Activated gamma-delta T cell treated with anti-CD3 and anti-CD28 coated beads, Interleukin-2, amount 50 U/mL, for 16 hours (primary cell): ENCODE results near the gene NKG7.
"Not testable (repeated sequence)": the region's sequence is repeated elsewhere in the genome, so short reads cannot be mapped to it uniquely, and the experiment has no call there.

Experiments used
- DNase-seq: peaks from one replicate; pipeline ENCODE4 v3.0.0-alpha.2; 2020; ENCODE audit warnings: low read depth

The NKG7 gene

GRCh38 chr19:51372649-51373504 is at the start of gene NKG7:
TSS of gene NKG7 (minus strand) at chr19:51372654. CDS start at chr19:51372535, 119 bp downstream.
- peak; percentile 86 for DNase-seq

DNA sequence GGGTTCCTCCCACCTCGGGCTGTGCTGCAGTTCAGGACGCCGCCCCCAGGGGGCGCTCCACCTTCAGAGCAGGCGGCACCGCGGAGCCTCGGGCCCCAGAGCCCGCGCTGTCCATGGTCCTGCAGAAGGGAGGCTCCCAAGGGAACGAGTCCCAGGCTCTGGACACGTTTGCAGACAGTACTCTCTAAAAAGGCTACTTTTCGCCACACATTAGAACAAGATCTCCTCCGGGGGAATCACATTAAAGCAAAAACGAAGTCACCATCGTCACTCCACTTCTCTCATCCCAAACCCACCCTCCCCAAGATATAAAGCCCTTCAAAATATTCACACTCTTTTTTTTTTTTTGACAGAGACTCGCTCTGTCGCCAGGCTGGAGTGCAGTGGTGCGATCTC is 49.6 kb upstream of the NKG7 start:
- DNase-seq, result peak; percentile 82

- DNase-seq, result no peak
These were observed 49.0 kb upstream of the NKG7 start for GRCh38 chr19:51421229-51422052.

DNA sequence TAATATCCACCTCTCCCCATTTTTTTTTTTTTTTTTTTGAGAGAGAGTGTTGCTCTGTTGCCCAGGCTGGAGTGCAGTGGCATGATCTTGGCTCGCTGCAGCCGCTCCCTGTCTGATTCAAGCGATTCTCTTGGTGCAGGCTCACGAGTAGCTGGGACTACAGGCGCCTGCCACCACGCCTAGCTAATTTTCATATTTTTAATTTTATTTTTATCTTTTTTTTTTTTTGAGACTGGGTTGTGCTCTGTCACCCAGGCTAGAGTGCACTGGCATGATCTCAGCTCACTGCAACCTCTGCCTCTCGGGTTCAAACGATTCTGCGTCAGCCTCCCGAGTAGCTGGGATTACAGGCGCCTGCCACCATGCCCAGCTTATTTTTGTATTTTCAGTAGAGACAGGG is 48.1 kb upstream of the NKG7 start:
- not testable (repeated sequence) for DNase-seq

DNA sequence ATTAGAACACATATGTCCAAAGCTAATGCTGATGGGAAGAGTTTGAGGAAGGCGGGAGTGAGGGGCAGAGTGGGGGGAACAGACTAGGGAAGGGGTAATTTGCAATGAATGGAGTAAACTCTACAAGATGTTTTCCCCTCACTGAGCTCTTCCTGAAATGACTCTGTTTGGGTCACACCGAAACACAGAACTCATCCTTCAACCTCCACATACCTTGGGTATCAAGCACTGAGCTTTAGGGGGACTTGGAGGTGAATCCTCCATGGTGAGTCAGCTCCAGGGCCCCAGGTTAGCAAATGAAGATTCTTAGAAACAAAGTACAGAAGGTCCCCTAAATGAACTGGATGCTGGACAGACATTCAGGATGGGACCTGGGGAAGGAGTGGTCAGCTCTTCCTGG is 46.3 kb upstream of the NKG7 start:
- DNase-seq, result no peak

DNA sequence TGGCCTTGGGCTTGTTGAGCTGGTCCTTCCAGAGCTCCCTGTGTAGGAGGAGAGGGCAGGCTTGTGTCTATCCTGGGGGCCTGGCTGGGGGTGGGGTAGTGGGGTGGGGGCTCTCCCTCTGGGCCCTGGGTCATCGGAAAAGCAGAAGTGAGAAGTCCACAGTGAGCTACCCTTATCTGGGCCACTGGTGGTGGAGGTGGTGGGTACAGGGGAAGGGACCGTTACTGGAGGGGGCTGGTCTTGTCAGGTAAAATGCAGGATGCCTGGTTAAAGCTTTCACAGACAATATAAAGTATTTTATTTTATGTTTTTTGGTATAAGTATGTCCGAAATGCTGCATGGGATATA is 45.3 kb upstream of the NKG7 start:
- DNase-seq, result no peak

GRCh38 chr19:51417107-51417809 is 44.8 kb upstream of the NKG7 start, which contains the start of gene SIGLEC10:
TSS of gene SIGLEC10 (minus strand) at chr19:51417642. CDS start at chr19:51417581, 61 bp downstream.
- no peak for DNase-seq

- DNase-seq, result not testable (repeated sequence)
These were observed 44.0 kb upstream of the NKG7 start for GRCh38 chr19:51416422-51416821.

- no peak for DNase-seq
These were observed 42.7 kb upstream of the NKG7 start for GRCh38 chr19:51415187-51415586.

DNA sequence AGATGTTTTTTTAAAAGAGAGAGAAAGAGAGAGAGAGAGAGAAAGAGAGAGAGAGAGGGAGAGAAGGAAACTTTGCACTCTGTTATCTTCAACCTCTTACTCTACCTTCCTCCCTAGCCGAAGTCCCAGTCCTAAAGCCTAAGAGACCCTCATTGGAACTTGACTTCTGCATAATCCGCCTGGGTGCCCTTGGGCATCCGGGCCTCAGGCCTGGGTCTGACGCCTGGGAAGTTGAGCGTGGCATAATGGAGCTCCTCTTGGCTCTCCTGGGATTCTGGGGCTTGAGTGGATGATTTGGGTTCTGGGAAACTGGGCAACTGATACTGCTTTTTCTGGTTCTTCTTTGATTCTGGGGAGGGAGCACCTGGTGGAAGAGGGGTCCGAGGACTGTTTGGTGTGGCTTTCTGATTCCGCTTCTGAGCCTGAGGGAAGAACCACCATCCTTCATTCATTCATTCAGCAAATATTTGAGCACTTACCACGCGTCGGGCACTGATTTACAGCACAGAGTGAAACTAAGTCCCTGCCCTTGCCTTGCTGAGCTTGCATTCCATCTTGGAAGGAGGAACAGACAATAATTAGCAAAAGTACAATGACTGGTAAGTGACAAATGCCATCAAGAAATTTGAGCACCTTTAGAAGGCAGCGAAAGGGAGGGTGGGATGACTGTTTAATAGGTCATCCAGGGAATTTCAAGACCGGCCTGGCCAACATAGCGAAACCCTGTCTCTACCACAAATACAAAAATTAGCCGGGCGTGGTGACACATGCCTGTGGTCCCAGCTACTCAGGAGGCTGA is 38.7 kb upstream of the NKG7 start:
- no peak for DNase-seq

DNA sequence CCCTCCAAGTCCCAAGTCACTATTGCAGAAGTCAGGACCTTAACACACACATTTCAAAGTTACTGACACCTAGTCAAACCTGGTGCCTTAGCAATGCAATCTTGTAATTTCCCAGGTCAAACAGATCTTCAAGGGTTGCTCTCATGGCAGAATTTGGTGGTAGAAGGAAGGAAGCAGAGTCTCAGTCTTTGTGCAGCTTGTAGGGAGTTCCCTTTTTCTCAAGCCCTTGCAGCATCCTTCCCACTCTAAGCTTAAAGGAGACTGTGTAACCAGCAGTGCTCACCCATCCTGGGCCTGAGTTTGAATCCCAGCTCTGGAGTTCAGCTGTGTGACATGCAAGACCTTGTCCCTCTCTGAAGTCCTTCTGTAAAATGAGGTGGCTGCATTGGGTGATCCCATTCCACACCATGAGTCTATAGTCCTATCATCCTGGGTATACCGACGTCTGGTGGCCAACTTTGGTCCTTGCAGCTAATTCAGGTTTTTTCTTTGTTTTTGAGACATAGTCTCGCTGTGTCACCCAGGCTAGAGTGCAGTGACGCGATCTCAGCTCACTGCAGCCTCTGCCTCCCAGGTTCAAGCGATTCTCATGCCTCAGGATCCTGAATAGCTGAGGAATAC is 35.2 kb upstream of the NKG7 start:
- DNase-seq, result no peak

DNA sequence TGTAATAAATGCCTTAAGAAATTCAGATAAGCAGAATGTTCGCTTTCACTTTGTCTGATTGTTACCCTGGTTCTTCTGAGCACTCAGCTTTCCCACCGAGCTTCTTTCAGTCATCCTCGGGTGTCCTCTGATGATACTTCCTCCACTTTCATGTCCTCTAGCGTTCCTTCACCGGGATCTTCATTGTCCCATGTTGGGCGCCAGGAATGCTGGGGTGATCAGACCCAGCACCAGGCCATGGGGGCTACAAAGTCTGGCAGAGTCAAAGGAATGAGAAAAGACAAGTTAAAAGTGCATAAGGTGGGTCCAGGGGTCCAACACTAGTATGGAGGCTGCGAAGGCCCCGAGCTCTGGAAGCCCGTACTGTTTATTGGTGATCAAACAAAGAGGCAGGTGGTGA is 29.7 kb upstream of the NKG7 start:
- DNase-seq, result no peak

GRCh38 chr19:51399936-51400335 is 27.5 kb upstream of the NKG7 start:
- not testable (repeated sequence) for DNase-seq

DNA sequence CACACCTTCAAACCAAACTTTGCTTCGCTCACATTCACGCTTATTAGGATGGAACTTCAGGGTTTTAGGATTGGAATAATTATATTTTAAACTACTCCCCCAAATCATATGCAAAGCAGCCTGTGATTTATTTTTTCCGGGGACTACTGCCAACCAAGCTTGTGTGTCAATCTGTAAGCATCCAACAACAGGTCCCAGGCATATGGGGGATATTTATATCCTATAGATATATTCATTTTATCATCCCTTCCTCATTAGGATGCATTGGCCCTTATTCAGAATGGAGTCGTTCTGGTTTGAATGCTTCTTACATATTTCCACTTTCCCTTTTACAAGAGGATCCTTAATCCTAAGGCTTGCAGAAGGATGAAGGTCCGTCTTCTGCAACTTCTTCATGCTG is 26.8 kb upstream of the NKG7 start:
- DNase-seq, result no peak

DNA sequence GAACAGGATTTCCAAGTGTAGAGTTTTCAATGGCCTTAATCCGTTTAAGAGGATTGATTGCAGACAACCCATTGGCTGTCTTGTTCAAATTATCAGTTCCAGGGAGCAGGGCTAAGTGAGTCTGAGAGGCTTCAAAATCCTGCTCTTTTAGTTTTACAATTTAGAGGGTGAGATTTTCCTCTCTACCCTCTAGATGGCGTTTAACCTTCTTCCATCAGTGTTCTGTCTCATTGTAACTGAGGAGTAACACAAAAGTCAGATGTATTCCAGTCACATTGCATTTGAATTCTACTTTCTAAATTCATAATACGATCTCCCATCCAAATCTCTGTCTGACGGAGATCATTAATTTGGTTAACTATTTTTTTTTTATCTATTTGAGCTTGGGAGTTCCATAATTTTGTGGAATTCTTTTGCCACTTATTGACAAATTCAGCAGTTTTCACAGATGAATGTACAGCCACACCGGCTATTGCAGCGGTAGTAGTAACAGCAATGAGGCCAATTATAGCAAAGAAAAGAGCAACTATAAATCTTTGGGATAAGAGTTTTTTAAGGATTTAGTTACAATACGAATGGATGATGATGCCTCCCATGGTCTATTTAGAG is 25.7 kb upstream of the NKG7 start:
- no peak for DNase-seq

- not testable (repeated sequence) for DNase-seq
These were observed 25.0 kb upstream of the NKG7 start for GRCh38 chr19:51397453-51397852.

- no peak for DNase-seq
These were observed 23.7 kb upstream of the NKG7 start for GRCh38 chr19:51396175-51396574.

GRCh38 chr19:51394050-51394836 is 21.8 kb upstream of the NKG7 start:
- DNase-seq, result peak; percentile 76

GRCh38 chr19:51392701-51393100 is 20.2 kb upstream of the NKG7 start:
- no peak for DNase-seq

- DNase-seq, result no peak
These were observed 18.7 kb upstream of the NKG7 start for GRCh38 chr19:51391073-51391611.
